ENCODE data around the gene LSM12. TPM values are rescaled to one million over a fixed set of nuclear protein-coding genes. Genes with fewer than 3 reads are reported as not detected.
A peak's percentile ranks its signal among the peaks of the same experiment; 100 is the strongest.

Gene LSM12
- total and polyA plus RNA-seq, 2 of the 8 experiments (the other 6 are each of a cell fraction or from before 2014, with no cell fraction given), result 69.8 to 142 TPM

- H4K5ac ChIP-seq (ENCODE audit: insufficient read length, low read depth, low read length), result no peak overlapping the region
- H2AK5ac ChIP-seq (ENCODE audit: low read depth, low read length), result 0 out of 2 replicates have a peak overlapping the region, but pooled peaks have one; percentile 30
- no peaks in the 10 kb centered on the region for H3K79me2 ChIP-seq (ENCODE audit: control insufficient read depth in 1 of 2, insufficient read depth in 2 of 2, low read length in 2 of 2)
- no peak overlapping the region for H3K27ac ChIP-seq (ENCODE audit: low read depth, low read length)
- no peak overlapping the region for H3K56ac ChIP-seq (replicated peaks; ENCODE audit: insufficient read length, low read depth, low read length)
- peaks cover 4 to 8% of the 10 kb centered on the region in 2 experiments for H4K20me1 ChIP-seq (replicated peaks in 1 of 2; ENCODE audit: control insufficient read depth in 1 of 2, insufficient read depth in 2 of 2, low read length in 2 of 2)
- peaks cover 32% of the 10 kb centered on the region for H3K23me2 ChIP-seq (ENCODE audit: low read depth, low read length)
- no peak overlapping the region for H3K4ac ChIP-seq (replicated peaks; ENCODE audit: insufficient read length, low read depth, low read length)
- H3K4me2 ChIP-seq (ENCODE audit: insufficient read depth in 1 of 2, low read depth in 2 of 2, low read length in 2 of 2), result peak overlapping the region; percentile 94
- no peak overlapping the region for H4K91ac ChIP-seq (replicated peaks; ENCODE audit: insufficient read length, low read length)
- no peaks in the 10 kb centered on the region for H3K9me3 ChIP-seq (ENCODE audit: insufficient read depth in 2 of 2, low read depth in 1 of 2, low read length in 1 of 2)
- no peak overlapping the region for H4K8ac ChIP-seq (ENCODE audit: extremely low read depth, insufficient read depth, low read length)
- no peak overlapping the region for H2AFZ ChIP-seq (ENCODE audit: low read length)
- H3K4me1 ChIP-seq (replicated peaks in 1 of 4; ENCODE audit: control insufficient read depth in 3 of 4, insufficient read depth in 4 of 4, low read length in 3 of 4), result peaks cover 0 to 19% (median 13%) of the 10 kb centered on the region in 4 experiments; a peak in 6 of 7 replicates
- no peak overlapping the region for H3K18ac ChIP-seq (ENCODE audit: extremely low read depth, low read length)
- no peak overlapping the region for H3K23ac ChIP-seq (ENCODE audit: insufficient read length)
- H3K27me3 ChIP-seq (replicated peaks in 1 of 4; ENCODE audit: control insufficient read depth in 3 of 4, extremely low read depth in 1 of 4, insufficient read depth in 3 of 4, low read length in 3 of 4), result peaks cover 0 to 21% (median 17%) of the 10 kb centered on the region in 4 experiments; a peak in 6 of 7 replicates
- CTCF ChIA-PET (ENCODE audit: partially characterized antibody), result interaction anchor here (0.5 to 7.2 kb wide), 35 partner anchors 10 to 343 kb away, joined by 3 to 67 read pairs (median 4); partner anchors contain the start of genes PPY, PYY and TMUB2
- no peak overlapping the region for H3K14ac ChIP-seq (ENCODE audit: insufficient read length)
- H3K4me3 ChIP-seq (ENCODE audit: extremely low read depth in 1 of 4, insufficient read depth in 2 of 4, low read depth in 3 of 4, low read length in 4 of 4), result peak overlapping the region; percentile 0 to 86 (median 78); a peak in 3 of 8 replicates
- no peak overlapping the region; the same call in 1 of the 2 replicates for H2BK12ac ChIP-seq (ENCODE audit: low read depth, low read length)
- no peak overlapping the region; a peak in 1 of 7 replicates for H3K9ac ChIP-seq (replicated peaks in 1 of 4; ENCODE audit: extremely low read depth in 1 of 4, low read depth in 3 of 4, low read length in 3 of 4)
- H3K79me1 ChIP-seq (ENCODE audit: low read depth, low read length), result no peaks in the 10 kb centered on the region; the same call in 1 of the 2 replicates
- peak overlapping the region; percentile 49; the same call in 1 of the 2 replicates for H2BK15ac ChIP-seq (ENCODE audit: low read length)
- peaks cover 0 to 3% (median 1%) of the 10 kb centered on the region in 4 experiments; a peak in 2 of 8 replicates for H3K36me3 ChIP-seq (ENCODE audit: control insufficient read depth in 2 of 4, insufficient read depth in 4 of 4, low read length in 3 of 4)
- no peak overlapping the region for H2BK120ac ChIP-seq (replicated peaks; ENCODE audit: low read depth, low read length)
- FAIRE-seq, result no peak
- DNase-seq (ENCODE audit: low read depth in 1 of 2, low spot score in 2 of 2), result peak in 1 of 2 experiments; percentile 61
- H2BK5ac ChIP-seq (ENCODE audit: low read depth, low read length), result no peak overlapping the region
- WGBS, 2 experiments (ENCODE audit: extremely low coverage in 1 of 2, insufficient coverage in 1 of 2, insufficient read length in 1 of 2, insufficient replicate concordance in 2 of 2, low coverage in 1 of 2, low lambda C conversion rate in 2 of 2, missing lambda C conversion rate in 1 of 2), result 71% methylated on average over 6 of the region's 6 CpGs; no CpG with 5 or more reads in 1 of the 2 experiments
- no peak overlapping the region for H2BK20ac ChIP-seq (ENCODE audit: low read length)
- POLR2A ChIA-PET (ENCODE audit: partially characterized antibody), result interaction anchor here (0.6 to 3.8 kb wide), 16 partner anchors 10 to 118 kb away, joined by 3 to 23 read pairs (median 5); partner anchors contain the start of gene LSM12
- TF ChIP-seq ATF2 (IDR thresholded peaks at IDR 0.05; ENCODE audit: low read length) (no peak), CTCF (IDR thresholded peaks at IDR 0.05; ENCODE audit: control extremely low read depth in 1 of 3, insufficient read depth in 1 of 3, low read depth in 1 of 3, low read length in 3 of 3) (peak; percentile 45 to 55 (median 53)), SP2 (IDR thresholded peaks at IDR 0.05; ENCODE audit: low read length) (peak; percentile 37; the same call in 1 of the 2 replicates), CREB1 (IDR thresholded peaks at IDR 0.05) (0 out of 2 replicates have a peak, but pooled peaks have one; percentile 6), TAF1 (IDR thresholded peaks at IDR 0.05; ENCODE audit: low read depth, low read length) (0 out of 2 replicates have a peak, but pooled peaks have one; percentile 5), BACH1 (IDR thresholded peaks at IDR 0.05; ENCODE audit: low read length) (no peak)
Observed at GRCh38 chr17:44008205-44008909, 58.1 kb downstream of the LSM12 start.

Measured in H1 (cell line).